Globus pallidus (tissue), 1 donor: ENCODE results near the gene GNPTAB.
"Not testable (repeated sequence)": the region's sequence is repeated elsewhere in the genome, so short reads cannot be mapped to it uniquely, and the experiment has no call there.

Experiments
- DNase-seq: peaks from one replicate; pipeline ENCODE4 v3.0.0-alpha.2; 2015; ENCODE audit warnings: low spot score

GNPTAB gene

GRCh38 chr12:101830367-101831325 is at the start of gene GNPTAB:
Gene GNPTAB (minus strand): TSS chr12:101830959. CDS start chr12:101830675, 284 bp downstream.
- peak; percentile 87 for DNase-seq

GRCh38 chr12:101878243-101878821 is 47.6 kb upstream of the GNPTAB start:
- no peak for DNase-seq

- peak; percentile 11 for DNase-seq
Observed at GRCh38 chr12:101877806-101878242, 47.1 kb upstream of the GNPTAB start.

DNA sequence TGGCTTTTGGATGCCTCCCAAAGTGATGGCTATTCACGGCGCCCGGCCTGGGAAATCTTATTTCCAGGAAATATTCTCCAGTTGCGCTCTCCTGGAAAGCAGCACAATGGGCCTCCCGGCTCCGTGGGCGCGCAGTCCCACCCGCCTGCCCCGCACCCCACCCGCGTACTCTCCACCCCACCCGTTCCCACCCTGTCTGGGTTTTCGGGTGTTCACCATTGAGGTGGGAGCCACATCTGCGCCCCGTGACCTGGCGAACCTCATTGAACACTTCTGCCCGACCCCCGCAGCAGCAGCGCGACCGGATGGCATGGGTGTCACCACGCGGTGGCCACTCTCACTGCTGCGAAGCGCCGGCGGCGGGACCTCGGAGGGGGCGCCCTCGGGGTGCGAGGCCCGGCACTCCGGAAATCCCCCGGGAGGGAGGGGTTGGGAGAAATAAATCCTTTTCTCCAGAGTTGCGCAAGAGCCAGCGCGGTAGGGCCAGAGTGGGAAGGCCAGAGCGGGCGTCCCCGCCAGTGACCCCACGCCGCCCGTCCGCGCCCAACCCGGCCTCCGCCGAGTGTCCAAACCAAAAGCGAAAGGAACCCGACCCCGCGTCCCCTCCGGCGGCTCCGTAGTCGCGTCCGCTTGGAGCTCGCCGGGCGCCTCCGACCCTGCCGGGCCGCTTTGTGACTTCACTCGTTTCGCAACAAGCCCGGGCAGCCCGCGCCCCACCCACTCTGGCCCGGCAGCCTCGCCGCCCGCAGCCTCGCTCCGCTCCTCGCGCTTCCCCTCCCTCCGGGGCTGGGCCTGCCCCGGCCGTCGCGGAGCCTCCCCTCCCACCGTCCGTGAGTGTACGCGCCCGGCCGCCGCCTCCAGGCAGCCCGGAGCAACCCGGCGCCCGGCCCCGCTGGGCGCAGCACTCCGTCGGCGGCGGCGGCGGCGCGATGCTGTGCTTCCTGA is 46.4 kb upstream of the GNPTAB start, which contains the start of gene DRAM1:
TSS of gene DRAM1 (plus strand) at position 720 of the 945 bp plus-strand sequence. CDS start at position 930, 210 bp downstream.
- DNase-seq = peak; percentile 51

GRCh38 chr12:101876322-101876860 is 45.6 kb upstream of the GNPTAB start:
- no peak for DNase-seq

DNA sequence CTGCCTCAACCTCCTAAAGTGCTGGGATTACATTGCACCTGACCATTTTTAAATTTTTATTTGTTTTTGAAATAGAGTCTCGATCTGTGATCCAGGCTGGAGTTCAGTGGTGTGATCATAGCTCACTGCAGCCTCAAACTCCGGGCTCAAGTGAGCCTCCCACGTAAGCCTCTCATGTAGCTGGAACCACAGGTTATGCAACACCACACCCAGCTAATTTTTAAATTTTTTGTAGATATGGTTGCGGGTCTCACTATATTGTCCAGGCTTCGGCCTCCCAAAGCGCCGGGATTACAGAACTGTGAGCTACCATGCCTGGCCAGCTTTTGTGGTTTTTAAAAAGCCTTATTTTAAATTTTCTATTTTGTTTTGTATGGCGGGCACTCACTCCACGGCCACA is 44.4 kb upstream of the GNPTAB start:
- DNase-seq = no peak

DNA sequence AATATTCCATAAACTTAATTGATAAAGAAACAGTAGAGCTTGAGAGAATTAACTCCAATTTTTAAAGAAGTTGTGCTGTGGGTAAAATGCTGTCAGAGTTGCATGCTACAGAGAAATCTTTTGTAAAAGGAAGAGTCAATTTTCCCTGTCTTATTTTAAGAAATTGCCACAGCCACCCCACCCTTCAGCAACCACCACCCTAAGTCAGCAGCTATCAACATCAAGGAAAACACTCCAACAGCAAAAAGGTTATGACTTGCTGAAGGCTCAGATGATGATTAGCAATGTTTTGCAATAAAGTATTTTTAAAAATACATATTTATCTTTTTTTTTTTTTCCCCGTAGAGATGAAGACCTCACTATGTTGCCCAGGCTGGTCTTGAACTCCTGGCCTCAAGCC is 40.2 kb upstream of the GNPTAB start:
- no peak for DNase-seq

DNA sequence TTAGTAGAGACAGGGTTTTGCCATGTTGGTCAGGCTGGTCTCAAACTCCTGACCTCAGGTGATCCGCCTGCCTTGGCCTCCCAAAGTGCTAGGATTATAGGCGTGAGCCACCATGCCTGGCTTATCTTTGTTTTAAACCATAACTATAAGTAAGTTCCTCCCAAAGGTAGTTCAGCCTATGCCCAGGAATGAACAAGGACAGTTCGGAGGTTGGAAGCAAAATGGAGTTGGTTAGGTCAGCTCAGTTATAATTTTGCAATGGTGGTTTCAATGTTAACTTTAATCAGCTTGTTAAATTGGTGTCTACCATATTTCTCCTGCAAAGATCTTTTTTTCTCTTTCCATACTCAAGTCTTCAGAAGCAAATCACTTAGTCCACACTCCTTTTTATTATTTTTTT is 36.9 kb upstream of the GNPTAB start:
- not testable (repeated sequence) for DNase-seq

GRCh38 chr12:101866615-101867373 is 36.0 kb upstream of the GNPTAB start:
- no peak for DNase-seq

DNA sequence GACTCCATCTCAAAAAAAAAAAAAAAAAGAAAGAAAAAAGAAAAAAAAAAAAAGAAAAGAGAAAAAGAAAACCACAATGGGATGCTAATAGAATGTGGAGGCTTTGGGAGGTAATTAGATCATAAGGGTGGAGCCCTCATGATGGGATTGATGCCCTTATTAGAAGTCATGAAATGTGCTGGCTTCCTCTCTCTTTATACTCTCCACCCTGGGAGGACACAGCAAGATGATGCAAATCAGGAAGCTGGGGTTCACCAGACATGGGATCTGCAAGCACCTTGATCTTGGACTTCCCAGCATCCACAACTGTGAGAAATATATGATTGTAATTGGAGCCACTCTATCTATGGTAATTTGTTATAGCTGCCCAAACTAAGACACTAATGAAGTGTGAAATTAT is 33.2 kb upstream of the GNPTAB start:
- no peak for DNase-seq

DNA sequence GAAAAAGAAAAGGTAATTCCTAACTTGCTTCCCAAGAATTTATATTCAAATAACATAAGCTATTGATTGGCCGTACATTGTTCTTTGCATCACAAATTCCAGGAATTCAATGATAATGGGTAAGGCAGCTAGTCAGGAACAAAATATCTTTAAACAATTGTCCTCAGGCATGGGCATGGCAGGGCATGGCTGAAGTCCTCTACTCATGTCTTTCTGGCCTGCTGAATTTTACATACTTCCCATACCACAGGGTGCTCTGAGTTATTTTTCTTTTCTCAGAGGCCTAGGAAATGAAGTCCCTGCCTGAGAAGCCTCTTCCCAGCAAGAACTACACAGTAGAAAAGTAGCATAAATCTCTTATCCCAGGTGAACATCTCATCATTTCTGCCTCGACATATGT is 31.5 kb upstream of the GNPTAB start:
- DNase-seq = no peak

GRCh38 chr12:101861688-101862087 is 30.9 kb upstream of the GNPTAB start:
- DNase-seq = not testable (repeated sequence)

GRCh38 chr12:101859664-101860607 is 29.2 kb upstream of the GNPTAB start:
- no peak for DNase-seq

DNA sequence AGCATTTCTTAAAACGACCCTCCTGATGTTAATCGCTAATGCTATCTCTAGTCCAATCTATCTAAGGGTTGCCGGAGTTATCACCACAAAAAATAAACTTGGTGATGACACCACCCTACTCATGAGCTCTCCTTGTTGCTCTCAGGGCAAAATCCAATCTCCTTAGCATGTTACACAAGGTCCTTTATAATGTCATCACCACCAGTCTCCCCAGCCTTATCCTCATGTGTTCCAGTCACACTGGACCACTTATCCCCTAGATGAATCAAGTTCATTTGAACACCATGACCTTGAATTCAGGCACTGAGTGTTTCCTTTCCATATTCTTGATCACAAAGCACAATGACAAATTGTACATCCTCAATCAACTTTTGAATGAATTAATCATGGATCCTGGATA is 27.6 kb upstream of the GNPTAB start:
- no peak for DNase-seq

- DNase-seq = no peak
Observed at GRCh38 chr12:101857043-101857558, 26.3 kb upstream of the GNPTAB start.

DNA sequence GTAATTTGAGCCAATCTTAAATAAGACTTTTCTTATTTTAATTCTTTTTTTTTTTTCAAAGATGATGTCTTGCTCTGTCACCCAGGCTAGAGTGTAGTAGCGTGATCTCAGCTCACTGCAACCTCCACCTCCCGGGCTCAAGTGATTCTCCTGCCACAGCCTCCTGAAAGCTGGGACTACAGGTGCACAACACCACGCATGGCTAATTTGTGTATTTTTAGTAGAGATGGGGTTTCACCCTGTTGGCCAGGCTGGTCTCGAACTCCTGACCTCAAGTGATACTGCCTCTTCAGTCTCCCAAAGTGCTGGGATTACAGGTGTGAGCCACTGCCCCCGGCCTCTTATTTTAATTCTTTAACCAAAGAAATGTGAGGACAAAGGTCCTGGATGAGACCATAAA is 25.9 kb upstream of the GNPTAB start:
- not testable (repeated sequence) for DNase-seq

- no peak for DNase-seq
Observed at GRCh38 chr12:101855976-101856375, 25.2 kb upstream of the GNPTAB start.

GRCh38 chr12:101855364-101855884 is 24.7 kb upstream of the GNPTAB start:
- no peak for DNase-seq

DNA sequence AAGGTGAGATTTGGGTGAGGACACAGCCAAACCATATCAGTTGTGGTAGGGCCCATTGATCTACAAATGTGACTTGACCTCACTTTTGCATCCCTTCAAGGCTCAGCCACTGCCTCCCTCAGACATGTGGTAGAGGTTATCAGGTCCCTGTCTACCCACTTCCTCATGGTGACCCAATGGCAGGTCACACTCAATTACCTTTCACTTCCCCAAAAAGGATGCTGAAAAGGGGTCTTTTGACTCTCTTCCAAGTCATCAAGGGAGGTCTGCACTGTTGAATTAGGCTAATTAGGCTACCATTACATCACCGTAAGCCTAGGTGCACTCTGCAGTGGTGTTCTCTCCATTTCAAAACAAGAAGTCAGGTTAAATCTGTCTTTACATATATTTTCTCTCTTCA is 24.0 kb upstream of the GNPTAB start:
- DNase-seq = no peak
